Uterus (tissue), 4 donors: ENCODE results near the gene RNPEP. TPM values are rescaled to one million over a fixed set of nuclear protein-coding genes. Genes with fewer than 3 reads are reported as not detected.
"Not testable (repeated sequence)": the region's sequence is repeated elsewhere in the genome, so short reads cannot be mapped to it uniquely, and the experiment has no call there.

Experiments
- DNase-seq, 2 donors: peaks; one replicate each; pipeline ENCODE4 v3.0.0-alpha.2; 2019 to 2020
- H3K27ac ChIP-seq, 2 donors: fragments of 200-600 bp; sonication (generic); 1 replicate in 1 of 2; 2 replicates in 1 of 2; pipeline ENCODE4 v1.5.1; 2016 to 2018
- H3K27me3 ChIP-seq, 2 donors: fragments of 200-600 bp; sonication (generic); one replicate each; pipeline ENCODE4 v1.5.1; 2018 to 2019; ENCODE audit warnings: control low read depth in 1 of 2
- H3K36me3 ChIP-seq, 2 donors: fragments of 200-600 bp; sonication (generic); one replicate each; pipeline ENCODE4 v1.5.1; 2019; ENCODE audit warnings: control low read depth in 1 of 2
- H3K4me1 ChIP-seq, 2 donors: fragments of 200-600 bp; sonication (generic); one replicate each; pipeline ENCODE4 v1.5.1; 2018 to 2019; ENCODE audit warnings: control low read depth in 1 of 2
- H3K4me3 ChIP-seq, 2 donors: fragments of 200-600 bp; sonication (generic); 1 replicate in 1 of 2; 2 replicates in 1 of 2; pipeline ENCODE4 v1.5.1; 2018 to 2019; ENCODE audit warnings: mild to moderate bottlenecking in 1 of 2
- H3K9me3 ChIP-seq, 2 donors: fragments of 200-600 bp; sonication (generic); one replicate each; pipeline ENCODE4 v1.5.1; 2019; ENCODE audit warnings: control low read depth in 1 of 2
- CTCF ChIP-seq, 4 experiments: fragments of 200-600 bp in 2 of 4; fragments of 450-650 bp in 2 of 4; sonication (generic) in 2 of 4; IDR thresholded peaks; one replicate each; pipeline ENCODE4 v1.5.1; 2016 to 2019; ENCODE audit warnings: antibody characterized with exemption in 4 of 4, mild to moderate bottlenecking in 2 of 4, moderate library complexity in 1 of 4
- POLR2A ChIP-seq, 2 donors: fragments of 450-650 bp; IDR thresholded peaks; one replicate each; pipeline ENCODE4 v1.6.1; 2016; ENCODE audit warnings: antibody characterized with exemption in 2 of 2, mild to moderate bottlenecking in 1 of 2, moderate library complexity in 1 of 2
- intact Hi-C: fragments of 100-400 bp; cut with DNase I; formaldehyde crosslinking; loops from one replicate; pipeline ENCODE4 v1.15.1; 2023; ENCODE audit warnings: low total_unique reads
- total RNA-seq, 4 donors: library from RNA; depleted of rRNA in 3 of 4; stranded (reverse); fragments of >200 nt in 3 of 4; gene quantifications; one replicate each; pipeline versions ENCODE4 v1.1.0 to v1.2.4, GENCODE V29; 2014 to 2023
- donor health status: DM: yes; HTN: yes; CAD: no.

Gene RNPEP
- total RNA-seq, 4 donors from 2014 or later, result 17.9 to 64.8 (median 41.7) TPM

- Histone ChIP-seq H3K9me3 (no peaks in the 10 kb centered on the region), H3K4me1 (peaks cover 0 to 10% of the 10 kb centered on the region in 2 donors), H3K4me3 (no peak overlapping the region), H3K27me3 (no peaks in the 10 kb centered on the region), H3K27ac (no peak overlapping the region), H3K36me3 (no peaks in the 10 kb centered on the region)
- DNase-seq, result no peak
- TF ChIP-seq CTCF (IDR thresholded peaks at IDR 0.05) (no peak), POLR2A (IDR thresholded peaks at IDR 0.05) (no peak)
- intact Hi-C loops, result no loop called here
Measured at GRCh38 chr1:201958348-201958747, 24.1 kb upstream of the RNPEP start.

- not testable (repeated sequence) for H3K36me3 ChIP-seq
Measured at GRCh38 chr1:201962382-201962781, 20.1 kb upstream of the RNPEP start.

GRCh38 chr1:201964261-201964660 is 18.2 kb upstream of the RNPEP start:
- TF ChIP-seq POLR2A (IDR thresholded peaks at IDR 0.05) (no peak), CTCF (IDR thresholded peaks at IDR 0.05) (no peak)
- intact Hi-C loops, result no loop called here
- Histone ChIP-seq H3K4me3 (no peak overlapping the region), H3K36me3 (no peaks in the 10 kb centered on the region), H3K27ac (no peak overlapping the region), H3K4me1 (no peaks in the 10 kb centered on the region), H3K27me3 (no peaks in the 10 kb centered on the region), H3K9me3 (no peaks in the 10 kb centered on the region)
- no peak for DNase-seq

More at GRCh38 chr1:201962382-201962781, 20.1 kb upstream of the RNPEP start:
- H3K4me3 ChIP-seq, H3K27me3 ChIP-seq, H3K4me1 ChIP-seq, H3K9me3 ChIP-seq, H3K27ac ChIP-seq, intact Hi-C loops, DNase-seq: not testable (repeated sequence)

GRCh38 chr1:201966171-201966570 is 16.3 kb upstream of the RNPEP start:
- Histone ChIP-seq H3K4me3 (no peak overlapping the region), H3K36me3 (no peaks in the 10 kb centered on the region), H3K27me3 (no peaks in the 10 kb centered on the region), H3K4me1 (no peaks in the 10 kb centered on the region), H3K27ac (no peak overlapping the region), H3K9me3 (no peaks in the 10 kb centered on the region)
- intact Hi-C loops, result no loop called here
- TF ChIP-seq CTCF (IDR thresholded peaks at IDR 0.05) (no peak), POLR2A (IDR thresholded peaks at IDR 0.05) (no peak)
- no peak for DNase-seq

- Histone ChIP-seq H3K9me3 (no peaks in the 10 kb centered on the region), H3K27me3 (no peaks in the 10 kb centered on the region), H3K4me1 (no peaks in the 10 kb centered on the region), H3K36me3 (no peaks in the 10 kb centered on the region), H3K27ac (no peak overlapping the region), H3K4me3 (no peak overlapping the region)
- DNase-seq, result no peak
- intact Hi-C loops, result no loop called here
- no peak for TF ChIP-seq CTCF (IDR thresholded peaks at IDR 0.05)
- TF ChIP-seq POLR2A (IDR thresholded peaks at IDR 0.05), result no peak
Measured at GRCh38 chr1:201968202-201968925, 14.1 kb upstream of the RNPEP start.
